GM10847 (cell line): ENCODE results near the gene PHLDA3.
A peak's percentile ranks its signal among the peaks of the same experiment; 100 is the strongest.

Experiments
- POLR2A ChIP-seq: IDR thresholded peaks from 2 replicates; pipeline ENCODE4 v1.6.1; 2011; ENCODE audit not compliant: insufficient read length; ENCODE audit errors: extremely low read depth

PHLDA3 gene

DNA sequence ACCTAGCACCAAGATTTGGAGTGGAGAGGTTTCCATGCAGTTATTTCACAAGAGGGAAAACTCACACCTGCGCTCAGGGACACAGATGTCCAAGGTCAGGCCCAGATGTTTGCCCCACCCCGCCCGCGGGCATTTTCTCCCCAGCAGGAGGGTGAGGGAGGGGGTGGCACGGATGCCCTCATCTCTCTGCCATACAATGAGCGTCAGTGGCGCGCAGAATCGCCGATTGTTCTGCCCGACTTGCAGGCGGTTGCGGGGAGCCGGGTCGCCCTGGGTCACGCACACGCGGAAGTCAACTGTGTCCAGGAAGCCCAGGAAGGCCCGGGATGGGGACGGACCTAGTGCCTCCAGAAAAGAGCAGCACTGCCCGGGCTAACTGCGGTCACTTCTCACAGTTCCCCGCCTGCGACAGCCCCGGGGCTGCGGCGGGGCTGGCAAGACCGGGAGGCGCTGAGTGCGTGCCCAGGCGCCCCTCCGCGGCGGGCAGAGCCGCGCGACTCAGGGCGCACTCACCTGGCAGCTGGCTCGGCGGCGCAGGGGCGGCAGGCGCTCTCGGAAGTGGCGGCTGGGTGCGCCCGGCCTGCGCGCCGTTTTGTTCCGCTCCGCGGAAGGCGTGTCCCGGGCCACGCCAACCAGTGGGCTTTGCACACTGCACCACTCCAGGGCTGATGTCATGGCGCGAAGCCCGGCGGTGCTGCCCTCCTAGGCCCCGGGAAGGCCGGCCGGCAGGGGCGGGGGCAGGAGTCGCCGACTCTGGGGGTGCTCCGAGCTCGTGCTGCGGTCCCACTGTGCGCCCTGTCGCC, 37.8 kb upstream of the PHLDA3 start, which contains the start of gene CSRP1:
Gene CSRP1, minus strand, starts transcription at position 567 of the 803 bp plus-strand sequence. CDS start 10,820 bp downstream, outside the sequence.
- peak; percentile 94 for TF ChIP-seq POLR2A

DNA sequence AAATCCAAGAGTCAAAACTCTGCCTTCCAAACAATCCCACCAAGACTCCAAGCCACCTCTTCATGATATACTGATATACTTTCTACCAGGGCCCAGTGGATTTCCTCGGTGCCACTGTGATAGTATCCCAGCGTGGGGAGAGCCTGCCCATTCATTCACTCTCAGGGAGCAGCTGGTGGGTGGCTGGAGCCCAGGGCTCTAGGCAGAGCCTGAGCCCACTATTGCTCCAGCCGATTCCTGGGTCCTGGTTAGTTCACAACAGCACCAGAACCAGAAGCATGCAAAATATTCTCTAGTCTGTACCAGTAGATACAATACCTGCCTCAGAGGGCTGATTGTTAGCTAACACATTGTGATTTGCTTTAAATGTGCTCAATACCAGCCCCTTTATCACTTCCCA, 37.1 kb upstream of the PHLDA3 start:
- TF ChIP-seq POLR2A, result no peak

DNA sequence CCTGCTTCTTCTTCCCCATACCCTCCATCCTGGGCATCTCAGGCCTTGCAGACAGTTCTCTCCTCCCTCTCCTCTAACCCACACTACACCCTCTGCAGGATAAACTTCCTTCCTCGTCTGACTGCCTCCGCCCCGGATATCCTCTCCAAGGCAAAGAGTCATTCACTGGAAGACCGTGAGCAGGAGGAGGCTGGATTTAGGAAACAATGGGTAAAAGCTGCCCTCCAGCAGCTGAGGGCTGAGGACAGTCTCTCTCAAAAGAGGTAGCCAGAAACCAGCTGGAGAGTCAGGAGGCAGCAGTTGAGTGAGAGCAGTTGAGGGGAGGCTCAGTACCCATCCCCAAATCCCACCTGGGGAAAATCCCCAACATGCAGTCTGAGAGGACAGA, 36.5 kb upstream of the PHLDA3 start:
- TF ChIP-seq POLR2A, result no peak

DNA sequence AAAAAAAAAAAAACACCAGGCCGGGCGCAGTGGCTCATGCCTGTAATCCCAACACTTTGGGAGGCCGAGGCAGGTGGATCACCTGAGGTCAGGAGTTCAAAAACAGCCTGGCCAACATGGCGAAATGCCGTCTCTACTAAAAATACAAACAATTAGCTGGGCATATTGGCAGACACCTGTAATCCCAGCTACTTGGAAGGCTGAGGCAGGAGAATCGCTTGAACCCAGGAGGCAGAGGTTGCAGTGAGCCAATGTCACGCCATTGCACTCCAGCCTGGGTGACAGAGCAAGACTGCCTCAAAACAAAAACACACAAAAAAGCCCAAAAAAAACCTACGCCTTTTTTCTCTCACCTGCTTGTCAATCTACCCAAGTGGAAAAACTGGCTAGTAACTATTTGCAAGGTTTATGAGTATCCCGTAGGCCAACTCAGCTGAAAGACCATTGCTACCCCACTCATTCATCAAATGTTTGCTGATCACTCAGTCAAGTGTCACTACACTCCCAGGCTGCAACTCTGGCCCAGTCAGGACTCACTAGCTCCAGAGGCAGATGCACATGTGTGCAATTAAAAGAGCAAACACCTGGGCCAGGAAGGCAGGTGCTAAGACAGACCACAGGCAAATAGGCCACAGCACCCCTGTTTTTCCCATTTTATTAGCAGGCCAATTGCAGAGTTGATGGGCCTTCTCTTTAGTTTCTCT, 36.0 kb upstream of the PHLDA3 start:
- TF ChIP-seq POLR2A, result no peak

DNA sequence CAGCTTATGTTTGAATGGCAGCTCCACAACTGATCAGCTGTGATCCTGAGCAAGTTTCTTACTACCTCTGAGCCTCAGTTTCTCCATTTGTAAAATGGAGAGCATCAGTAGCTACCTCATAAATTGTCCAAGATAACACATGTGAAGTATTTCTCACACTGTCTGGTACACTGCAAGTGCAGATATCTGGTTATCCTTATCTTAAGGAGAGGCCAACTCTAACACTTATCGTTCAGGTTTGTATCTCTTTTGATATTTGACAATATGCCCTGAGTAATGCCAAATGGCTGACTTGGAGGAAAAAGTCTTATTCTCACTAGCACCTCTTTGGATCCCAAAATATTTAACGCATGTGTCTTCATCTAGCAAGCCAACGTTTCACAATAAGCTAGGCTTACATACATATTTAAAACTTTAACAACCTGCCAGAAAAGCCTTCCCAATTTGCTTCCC, 35.2 kb upstream of the PHLDA3 start:
- no peak for TF ChIP-seq POLR2A

DNA sequence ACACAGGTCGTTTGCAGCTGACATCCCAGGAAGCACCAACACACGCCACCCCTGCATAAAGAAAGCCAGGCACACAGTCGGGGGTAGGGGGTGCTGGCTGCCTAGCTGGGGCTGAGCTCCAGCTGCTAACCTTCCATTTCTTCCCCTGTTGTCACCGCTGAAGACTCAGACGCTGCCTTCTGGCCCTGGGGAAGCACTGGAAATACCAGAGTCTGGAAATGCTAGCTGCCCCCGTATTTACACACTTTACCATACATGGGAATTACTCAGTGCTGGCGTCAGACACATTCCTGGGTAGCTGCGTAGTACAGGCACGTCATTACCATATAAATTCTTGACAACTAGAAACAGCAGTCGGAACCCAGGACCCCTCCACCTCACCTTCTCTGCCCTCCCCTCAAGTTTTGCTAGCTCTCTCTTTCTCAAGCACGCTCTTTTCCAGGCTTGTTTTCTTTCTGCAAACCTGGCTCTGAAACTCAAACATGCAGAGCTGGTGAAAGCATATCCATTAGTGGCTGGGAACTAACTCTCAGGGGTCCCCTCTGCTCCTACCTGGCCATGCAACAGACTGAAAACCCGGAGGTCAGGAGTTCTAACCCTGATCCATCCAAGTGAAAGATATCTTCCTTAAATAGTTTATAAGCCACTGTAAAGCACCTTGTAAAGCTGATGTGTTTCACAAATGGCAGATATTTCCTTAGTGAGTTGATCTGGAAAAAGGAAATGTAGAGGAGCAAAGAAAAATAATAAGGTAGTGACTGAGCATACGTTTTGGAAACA, 34.6 kb upstream of the PHLDA3 start:
- no peak for TF ChIP-seq POLR2A

DNA sequence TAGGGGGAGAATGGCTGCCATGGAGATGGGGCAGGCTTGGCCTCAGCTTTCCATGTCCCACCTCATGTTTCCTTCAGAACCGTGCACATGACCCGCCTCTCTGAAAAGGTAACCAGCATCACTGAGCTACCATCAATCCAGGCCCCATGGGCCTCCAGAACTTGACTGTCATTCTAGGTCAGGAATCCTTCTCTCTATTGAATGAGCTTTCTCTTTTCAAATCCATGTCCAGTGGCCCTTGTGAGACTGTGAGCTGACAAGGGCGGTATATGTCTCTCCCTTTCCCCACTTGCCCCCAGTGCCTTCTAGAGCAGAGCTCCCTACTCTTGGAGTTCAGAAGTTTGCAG, 33.5 kb upstream of the PHLDA3 start:
- TF ChIP-seq POLR2A, result no peak

DNA sequence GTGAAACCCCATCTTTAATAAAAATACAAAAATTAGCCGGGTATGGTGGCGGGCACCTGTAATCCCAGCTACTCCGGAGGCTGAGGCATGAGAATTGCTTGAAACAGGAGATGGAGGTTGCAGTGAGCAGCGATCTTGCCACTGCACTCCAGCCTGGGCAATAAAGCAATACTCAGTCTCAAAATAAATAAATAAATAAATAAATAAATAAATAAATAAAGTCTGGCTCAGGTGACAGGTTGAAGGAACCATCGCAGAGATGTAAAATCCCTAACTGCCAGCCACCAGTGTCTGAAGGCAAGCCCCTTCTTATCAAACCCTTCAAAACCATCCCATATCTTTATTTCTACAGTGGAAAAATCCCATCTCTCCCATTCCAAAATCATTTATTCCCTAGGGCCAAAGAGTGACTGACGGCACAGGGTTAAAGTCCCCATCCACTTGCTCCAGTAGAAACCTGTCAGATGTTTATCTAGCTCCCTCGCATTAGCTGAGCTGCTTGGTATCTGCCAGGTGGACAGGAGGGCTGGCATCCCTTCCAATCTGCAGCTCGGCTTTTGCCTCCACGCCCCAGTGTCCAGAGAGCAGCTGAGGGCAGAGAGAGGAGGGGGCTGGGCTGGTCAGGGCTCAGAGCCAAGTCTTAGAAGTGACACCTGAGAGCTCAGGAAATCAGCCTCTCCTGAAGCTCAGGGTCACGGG, 33.0 kb upstream of the PHLDA3 start:
- no peak for TF ChIP-seq POLR2A

DNA sequence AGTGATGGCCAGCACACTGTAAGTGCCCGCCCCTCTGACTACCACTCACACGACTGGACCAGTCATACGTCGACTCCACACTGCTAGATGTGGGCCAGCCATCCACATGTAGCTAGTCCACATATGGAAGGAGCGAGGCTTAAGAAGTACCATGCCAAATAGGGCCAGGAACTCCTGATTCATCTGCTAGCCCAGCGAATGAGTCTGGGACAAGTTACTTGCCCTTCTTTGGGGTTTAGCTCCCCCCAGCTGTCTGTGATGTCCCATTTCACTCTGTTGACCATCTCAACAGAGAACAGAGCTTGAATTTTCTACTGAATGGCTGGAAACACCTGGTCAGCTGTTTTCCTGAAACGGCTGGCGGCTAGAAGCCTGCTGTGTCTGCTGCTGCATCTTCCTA, 32.2 kb upstream of the PHLDA3 start:
- no peak for TF ChIP-seq POLR2A

DNA sequence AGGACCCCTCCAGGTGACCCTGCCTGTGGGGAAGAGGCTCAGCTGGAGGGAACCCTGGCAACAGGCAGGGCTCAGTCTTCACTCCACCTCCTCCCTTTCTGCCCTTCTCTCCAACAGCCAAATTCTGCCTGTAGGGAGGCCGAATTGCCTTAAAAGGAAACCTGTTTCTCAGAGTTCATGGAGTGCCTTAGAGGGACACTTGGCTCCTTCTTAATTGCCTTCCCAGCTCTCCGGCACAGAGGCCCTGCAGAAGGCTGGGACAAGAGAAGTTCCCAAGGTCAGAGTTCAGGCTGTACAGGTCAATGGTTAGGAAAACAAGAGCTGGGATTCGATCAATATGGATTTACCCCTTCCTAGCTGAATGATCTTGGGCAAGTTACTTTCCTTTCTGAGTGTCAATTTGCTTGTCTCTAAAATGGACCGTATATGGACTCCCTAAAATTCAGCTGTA, 31.7 kb upstream of the PHLDA3 start:
- no peak for TF ChIP-seq POLR2A

DNA sequence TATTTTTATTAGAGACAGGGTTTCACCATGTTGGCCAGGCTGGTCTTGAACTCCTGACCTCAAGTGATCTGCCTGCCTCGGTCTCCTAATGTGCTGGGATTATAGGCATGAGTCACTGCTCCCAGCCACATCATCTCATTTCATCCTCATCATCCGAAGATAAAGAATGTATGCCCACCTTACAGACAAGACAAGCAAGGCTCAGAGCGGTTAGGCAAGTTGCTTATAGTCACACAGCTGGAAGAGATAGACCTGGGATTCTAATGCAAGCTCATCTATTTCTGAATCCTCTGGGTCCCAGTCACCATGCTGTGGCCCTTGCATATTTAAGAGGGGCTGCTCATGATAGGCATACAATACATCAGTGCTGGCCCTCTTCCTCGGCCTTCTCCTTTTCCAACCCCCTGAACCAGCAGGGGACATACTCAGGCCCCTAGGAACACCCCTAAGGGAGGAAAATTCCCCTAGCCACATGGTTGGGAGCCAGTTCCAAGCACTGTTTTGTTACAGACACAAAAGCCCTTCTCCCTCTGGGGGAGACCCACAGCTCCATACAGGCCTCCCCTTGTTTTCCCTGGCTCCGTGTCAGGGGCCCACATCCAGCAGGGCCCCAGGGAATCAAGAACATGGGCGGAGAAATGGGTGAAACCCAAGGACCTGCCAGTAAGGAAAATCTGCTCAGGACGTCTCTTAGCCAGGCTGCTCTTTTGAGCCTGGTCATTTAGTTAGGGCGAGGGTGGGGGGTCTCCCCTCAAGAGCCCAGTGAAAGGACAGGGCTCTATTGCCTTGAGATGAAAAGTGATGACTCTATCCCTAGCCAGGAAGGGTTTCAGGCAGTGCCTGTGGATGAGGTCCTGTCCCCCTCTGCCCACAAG, 31.0 kb upstream of the PHLDA3 start:
- no peak for TF ChIP-seq POLR2A

DNA sequence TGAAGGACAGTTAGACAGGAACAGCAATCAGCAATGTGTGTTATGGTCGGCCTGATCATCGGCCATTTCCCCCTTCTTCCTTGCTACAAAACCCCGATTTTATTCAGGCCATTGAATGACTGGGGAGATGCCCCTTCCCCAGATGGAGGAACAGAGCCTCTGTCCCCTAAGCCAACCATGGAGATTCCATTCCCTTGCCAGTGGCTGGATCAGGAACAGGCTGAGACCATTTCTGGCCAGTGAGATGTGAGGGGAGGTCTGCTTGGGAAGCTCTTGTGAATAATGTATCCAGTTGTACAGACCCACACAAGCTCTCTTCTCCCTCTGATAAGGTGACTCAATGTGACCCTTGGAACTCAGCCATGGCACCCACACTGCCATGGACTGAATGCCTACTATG, 30.2 kb upstream of the PHLDA3 start:
- TF ChIP-seq POLR2A, result no peak

DNA sequence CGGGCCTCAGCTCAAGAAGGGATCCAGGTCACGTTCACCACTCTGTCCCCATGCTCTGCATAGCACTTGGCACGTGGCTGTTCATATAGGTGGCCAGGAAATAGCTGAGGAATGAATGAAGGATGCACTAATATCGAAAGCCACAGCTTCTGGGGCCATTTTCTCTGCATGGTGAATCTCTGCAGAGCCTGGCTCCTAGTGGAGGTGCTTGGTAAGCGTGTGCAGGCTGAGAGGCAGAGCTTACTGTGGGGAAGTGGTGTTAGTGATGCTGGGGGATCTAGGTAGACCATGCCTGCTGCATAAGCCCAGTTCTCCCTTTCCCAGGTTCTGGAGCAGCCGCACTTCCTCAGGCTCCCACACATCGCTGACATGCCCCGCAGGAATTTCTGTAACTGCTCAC, 29.6 kb upstream of the PHLDA3 start:
- TF ChIP-seq POLR2A, result no peak

DNA sequence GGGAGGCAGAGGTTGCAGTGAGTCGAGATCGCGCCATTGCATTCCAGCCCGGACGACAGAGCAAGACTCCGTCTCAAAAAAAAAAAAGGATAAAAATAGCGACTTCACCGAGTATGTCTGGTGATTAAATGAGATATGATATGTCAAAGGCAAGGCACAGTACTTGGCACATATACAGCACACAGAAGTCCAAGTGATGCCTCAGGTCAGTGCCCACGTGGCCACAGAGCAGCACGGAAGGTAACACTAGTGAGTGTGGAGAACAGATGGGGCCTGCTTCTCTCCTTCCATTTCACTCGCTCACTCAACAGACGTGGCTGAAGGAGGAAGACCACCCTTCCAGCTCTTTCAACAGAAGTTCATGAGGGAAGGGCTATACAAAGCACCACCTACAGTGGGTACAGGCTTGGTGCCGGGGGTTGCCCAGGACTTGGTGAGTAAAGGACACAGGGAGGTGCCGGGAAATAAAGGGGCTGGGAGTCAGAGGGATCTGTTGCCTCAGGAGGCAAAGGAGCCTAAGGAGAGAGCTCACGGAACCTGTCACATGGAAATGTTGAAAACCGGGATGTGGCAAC, 29.0 kb upstream of the PHLDA3 start:
- no peak for TF ChIP-seq POLR2A
